ENCODE data around the gene LRRC8E. TPM values are rescaled to one million over a fixed set of nuclear protein-coding genes. Genes with fewer than 3 reads are reported as not detected.

The LRRC8E gene
- total RNA-seq, 1 experiment from 2014 or later, result 2.6 TPM

GRCh38 chr19:7868326-7868670 lies 20.0 kb upstream of the LRRC8E start:
- DNase-seq (ENCODE audit: low spot score), result no peak

GRCh38 chr19:7868671-7869452 lies 19.4 kb upstream of the LRRC8E start:
- DNase-seq (ENCODE audit: low spot score), result peak; percentile 71

DNA sequence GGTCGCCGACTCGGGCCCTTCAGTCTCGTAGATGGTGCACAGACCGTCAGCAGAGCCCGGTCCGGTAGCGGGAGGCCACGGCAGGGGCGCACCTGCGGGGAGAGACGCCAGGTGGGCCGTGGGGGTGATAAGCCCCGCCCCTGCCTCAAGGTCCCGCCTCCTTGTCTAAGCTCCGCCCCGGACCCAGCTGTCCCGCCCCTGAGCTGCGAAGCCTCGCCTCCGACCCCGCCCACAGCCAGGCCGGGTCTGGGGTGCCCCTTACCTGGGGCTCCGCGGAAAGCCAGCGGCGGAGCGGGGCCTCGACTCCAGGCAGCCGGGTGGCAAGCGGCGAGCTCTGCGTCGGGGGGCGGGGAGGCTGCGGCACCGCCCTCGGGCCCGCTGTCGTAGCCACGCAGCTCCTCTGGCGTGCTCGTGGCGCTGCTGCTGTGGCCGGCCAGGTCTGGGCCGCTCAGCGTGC lies 18.8 kb upstream of the LRRC8E start:
- DNase-seq (ENCODE audit: low spot score), result no peak

GRCh38 chr19:7869910-7870511 lies 18.3 kb upstream of the LRRC8E start:
- peak; percentile 60 for DNase-seq (ENCODE audit: low spot score)

DNA sequence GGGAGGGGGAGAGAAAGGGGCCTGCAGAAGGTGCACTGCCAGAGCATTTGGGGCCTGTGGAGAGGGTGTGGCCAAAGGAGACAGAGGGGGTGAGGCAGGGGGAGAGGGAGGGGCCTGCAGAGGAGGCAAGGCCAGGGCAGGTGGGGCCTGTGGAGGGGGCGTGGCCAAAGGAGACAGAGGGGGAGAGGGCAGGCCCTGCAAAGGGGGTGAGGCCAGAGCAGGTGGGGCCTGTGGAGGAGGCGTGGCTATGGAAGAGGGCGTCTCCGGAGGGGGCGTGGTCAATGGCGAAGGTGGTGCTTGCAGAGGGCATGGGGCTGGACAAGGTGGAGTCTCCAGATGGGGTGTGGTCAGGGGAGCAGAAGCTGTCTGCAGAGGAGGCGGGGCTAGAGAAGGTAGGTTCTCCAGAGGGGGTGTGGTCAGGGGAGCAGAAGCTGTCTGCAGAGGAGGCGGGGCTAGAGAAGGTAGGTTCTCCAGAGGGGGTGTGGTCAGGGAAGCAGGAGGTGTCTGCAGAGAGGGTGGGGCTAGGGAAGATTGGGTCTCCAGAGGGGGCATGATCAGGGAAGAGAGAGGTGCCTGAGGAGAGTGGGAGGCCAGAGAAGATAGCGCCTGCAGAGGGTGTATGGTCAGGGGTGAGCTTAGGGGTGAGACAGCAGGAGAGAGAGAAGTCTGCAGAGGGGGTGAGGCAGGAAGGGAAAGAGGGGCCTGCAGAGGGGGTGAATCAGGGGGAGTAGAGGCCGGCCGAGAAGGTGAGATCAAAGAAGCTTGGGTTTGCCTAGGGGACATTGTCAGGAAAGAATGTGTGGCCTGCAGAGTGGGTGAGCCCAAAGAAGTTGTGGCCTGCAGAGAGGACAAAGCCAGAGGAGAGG lies 17.5 kb upstream of the LRRC8E start:
- peak; percentile 69 for DNase-seq (ENCODE audit: low spot score)

- DNase-seq (ENCODE audit: low spot score), result peak; percentile 89
Observed at GRCh38 chr19:7871437-7872305, 16.6 kb upstream of the LRRC8E start.

GRCh38 chr19:7872306-7873204 lies 15.8 kb upstream of the LRRC8E start:
- no peak for DNase-seq (ENCODE audit: low spot score)

GRCh38 chr19:7873304-7874075 lies 14.8 kb upstream of the LRRC8E start:
- no peak for DNase-seq (ENCODE audit: low spot score)

DNA sequence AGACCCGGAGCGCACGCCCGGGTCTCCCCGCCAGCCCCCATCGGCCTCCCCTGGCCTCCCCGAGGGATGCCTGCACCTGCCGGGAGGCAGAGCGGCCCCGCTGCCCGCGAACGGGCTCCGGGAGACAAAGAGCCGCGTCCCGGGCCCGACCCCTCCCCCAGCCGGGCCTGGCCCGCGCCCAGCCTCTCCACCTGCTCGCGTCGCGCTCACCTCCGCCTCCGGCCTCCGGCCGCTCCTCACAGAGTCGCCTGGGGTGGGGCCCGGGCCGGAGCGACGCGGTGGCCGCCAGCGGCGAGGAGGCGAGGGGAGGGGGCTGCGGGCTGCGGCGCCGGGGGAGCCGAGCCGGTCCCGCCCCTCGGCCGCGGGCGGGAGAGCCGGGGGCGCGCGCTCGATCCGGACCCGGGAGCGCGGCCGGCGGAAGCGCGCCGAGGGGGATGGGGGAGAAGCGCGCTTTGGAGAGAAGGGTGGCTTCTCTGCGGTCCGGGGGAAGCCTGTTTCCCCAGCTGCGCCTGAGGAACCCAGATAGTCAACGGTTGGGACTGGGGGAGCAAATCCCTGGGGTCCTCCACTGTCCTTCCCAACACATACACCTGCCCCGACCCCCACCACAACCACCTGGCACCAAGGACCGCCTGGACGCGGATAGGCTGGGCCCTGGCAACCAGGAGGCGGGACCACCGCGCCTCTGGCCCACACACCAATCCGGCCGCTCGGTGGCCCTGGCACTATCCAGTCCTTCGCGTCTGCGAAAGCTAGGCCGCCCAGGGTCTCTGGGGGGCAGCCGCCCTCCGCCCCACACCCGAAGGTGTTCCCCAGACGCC lies 14.0 kb upstream of the LRRC8E start, which contains the start of gene PRR36:
Gene PRR36, minus strand, starts transcription at position 315 of the 821 bp plus-strand sequence. CDS start 701 bp downstream, outside the sequence.
- DNase-seq (ENCODE audit: low spot score), result no peak

- DNase-seq (ENCODE audit: low spot score), result no peak
Observed at GRCh38 chr19:7874897-7875273, 13.4 kb upstream of the LRRC8E start.

GRCh38 chr19:7877249-7877836 lies 11.0 kb upstream of the LRRC8E start:
- DNase-seq (ENCODE audit: low spot score), result no peak

- no peak for DNase-seq (ENCODE audit: low spot score)
Observed at GRCh38 chr19:7879111-7879807, 9.1 kb upstream of the LRRC8E start.

- DNase-seq (ENCODE audit: low spot score), result no peak
Observed at GRCh38 chr19:7879836-7880235, 8.5 kb upstream of the LRRC8E start.

DNA sequence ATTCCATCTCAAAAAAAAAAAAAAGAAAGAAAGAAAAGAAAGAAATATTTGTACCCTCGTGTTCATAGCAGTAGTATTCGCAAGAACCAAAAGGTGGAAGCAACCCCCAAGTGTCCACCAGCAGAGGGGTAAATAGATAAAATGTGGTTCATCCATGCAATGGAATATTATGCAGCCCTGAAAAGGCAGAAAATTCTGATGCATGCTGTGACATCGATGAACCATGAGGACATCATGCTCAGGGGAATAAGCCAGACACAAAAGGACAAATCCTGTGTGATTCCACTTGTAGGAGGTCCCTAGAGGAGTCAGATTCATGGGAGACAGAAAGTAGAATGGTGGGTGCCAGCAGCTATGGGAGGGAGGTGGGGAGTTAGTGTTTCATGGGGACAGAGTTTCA lies 6.4 kb upstream of the LRRC8E start:
- no peak for DNase-seq (ENCODE audit: low spot score)

- no peak for DNase-seq (ENCODE audit: low spot score)
Observed at GRCh38 chr19:7883105-7883504, 5.2 kb upstream of the LRRC8E start.

DNA sequence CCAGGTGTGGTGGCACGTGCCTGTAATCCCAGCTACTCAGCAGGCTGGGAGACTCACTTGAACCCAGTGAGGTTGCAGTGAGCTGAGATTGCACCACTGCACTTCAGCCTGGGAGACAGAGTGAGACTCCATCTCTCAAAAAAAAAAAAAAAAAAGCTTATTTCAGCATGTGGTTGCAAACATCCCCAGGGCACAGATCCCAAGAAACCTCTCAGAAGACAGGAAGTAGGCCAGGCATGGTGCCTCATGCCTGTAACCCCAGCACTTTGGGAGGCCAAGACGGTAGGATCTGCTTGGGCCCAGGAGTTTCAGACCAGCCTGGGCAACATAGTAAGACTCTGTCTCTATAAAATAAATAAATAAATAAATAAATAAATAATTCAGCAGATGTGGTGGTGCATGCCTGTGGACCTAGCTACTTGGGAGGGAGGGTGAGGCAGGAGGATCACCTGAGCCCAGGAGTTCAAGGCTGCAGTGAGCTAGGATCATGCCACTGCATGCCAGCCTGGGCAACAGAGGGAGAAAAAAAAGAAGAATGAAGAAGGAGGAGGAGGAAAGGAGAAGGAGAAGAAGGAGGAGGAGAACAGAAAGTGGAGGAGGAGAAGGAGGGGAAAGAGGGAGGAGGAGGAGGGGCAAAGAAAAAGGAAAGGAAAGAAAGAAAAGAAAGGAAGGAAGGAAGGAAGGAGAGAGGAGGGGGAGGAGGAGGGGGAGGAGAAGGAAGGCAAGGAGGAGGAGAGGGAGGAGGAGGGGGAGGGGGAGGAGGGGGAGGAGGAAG lies 4.3 kb upstream of the LRRC8E start:
- peak; percentile 61 for DNase-seq (ENCODE audit: low spot score)

DNA sequence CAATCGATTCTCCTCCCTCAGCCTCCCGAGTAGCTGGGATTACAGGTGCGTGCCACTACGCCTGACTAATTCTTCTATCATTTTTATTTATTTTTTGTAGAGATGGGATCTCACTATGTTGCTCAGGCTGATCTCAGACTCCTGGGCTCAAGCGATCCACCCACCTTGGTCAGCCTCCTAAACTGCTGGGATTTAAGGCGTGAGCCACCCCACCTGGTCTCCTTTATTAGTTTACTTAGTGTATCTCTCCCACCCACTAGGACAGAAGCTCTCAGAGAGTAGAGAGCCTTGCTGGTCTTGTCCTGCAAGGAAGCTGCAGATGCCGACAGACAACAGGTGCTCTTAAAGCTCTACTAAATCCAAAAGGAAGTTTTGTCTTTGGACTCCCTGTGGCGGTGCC lies 2.5 kb upstream of the LRRC8E start:
- DNase-seq (ENCODE audit: low spot score), result no peak
